ENCODE results near the gene BBS5.
"Not testable (repeated sequence)": the region's sequence is repeated elsewhere in the genome, so short reads cannot be mapped to it uniquely, and the experiment has no call there.

Gene BBS5

DNA sequence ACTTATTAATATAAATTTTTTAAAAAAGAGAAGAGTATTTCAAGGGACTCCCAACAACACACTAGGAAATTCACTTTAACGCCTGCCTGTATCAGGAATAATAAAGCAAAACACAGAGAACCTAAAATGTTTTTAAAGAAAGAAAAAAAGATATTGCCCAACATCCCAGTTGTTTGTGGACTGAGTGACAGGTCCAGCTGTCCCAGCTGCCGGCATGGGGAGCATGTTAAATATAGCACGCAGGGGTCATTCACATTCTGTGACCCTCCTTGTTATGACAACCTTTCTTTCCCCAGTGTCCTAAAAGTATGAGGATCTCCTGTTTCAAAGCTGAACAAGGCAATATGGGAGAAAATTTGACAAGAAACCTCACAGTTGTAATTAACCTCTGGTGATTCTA, 34.6 kb downstream of the BBS5 start:
- no peak overlapping the region for H3K4me2 ChIP-seq
- H3K27me3 ChIP-seq (ENCODE audit: insufficient read depth, low read depth), result no peaks in the 10 kb centered on the region
- no peaks in the 10 kb centered on the region for H3K79me2 ChIP-seq (ENCODE audit: insufficient read depth, low read depth)
- no peaks in the 10 kb centered on the region for H4K20me1 ChIP-seq (ENCODE audit: insufficient read depth)
- no peaks in the 10 kb centered on the region for H3K36me3 ChIP-seq (ENCODE audit: insufficient read depth)
- no peak overlapping the region for H3K27ac ChIP-seq
- no peak overlapping the region for H2AFZ ChIP-seq (ENCODE audit: low read depth)
- H3K4me1 ChIP-seq (ENCODE audit: low read depth, poor library complexity, severe bottlenecking), result no peaks in the 10 kb centered on the region
- TF ChIP-seq, protein P1, sequence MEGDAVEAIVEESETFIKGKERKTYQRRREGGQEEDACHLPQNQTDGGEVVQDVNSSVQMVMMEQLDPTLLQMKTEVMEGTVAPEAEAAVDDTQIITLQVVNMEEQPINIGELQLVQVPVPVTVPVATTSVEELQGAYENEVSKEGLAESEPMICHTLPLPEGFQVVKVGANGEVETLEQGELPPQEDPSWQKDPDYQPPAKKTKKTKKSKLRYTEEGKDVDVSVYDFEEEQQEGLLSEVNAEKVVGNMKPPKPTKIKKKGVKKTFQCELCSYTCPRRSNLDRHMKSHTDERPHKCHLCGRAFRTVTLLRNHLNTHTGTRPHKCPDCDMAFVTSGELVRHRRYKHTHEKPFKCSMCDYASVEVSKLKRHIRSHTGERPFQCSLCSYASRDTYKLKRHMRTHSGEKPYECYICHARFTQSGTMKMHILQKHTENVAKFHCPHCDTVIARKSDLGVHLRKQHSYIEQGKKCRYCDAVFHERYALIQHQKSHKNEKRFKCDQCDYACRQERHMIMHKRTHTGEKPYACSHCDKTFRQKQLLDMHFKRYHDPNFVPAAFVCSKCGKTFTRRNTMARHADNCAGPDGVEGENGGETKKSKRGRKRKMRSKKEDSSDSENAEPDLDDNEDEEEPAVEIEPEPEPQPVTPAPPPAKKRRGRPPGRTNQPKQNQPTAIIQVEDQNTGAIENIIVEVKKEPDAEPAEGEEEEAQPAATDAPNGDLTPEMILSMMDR (conservative IDR thresholded peaks at IDR 0.05; ENCODE audit: low read depth, low read length), result no peak
- no peak overlapping the region for H3K9ac ChIP-seq
- H3K4me3 ChIP-seq (IDR thresholded peaks at IDR 0.05; ENCODE audit: insufficient read depth, low read depth, low read length), result no peak overlapping the region

DNA sequence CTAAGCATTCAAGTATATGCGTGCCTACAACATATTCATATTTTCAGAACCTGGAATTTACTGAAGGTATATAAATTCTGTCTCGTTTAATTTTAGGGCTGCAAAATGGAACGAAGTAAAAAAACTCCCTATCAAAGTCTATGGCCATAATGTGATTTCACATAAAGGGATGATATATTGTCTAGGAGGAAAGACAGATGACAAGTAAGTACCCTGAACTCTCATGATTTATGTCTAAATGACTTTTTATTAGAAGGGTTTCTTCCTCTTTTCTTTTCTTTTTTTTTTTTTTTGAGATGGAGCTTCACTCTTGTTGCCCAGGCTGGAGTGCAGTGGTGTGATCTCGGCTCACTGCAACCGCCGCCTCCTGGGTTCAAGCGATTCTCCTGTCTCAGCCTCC, 35.5 kb downstream of the BBS5 start:
- H3K4me2 ChIP-seq; H3K36me3 ChIP-seq (ENCODE audit: insufficient read depth); H3K9ac ChIP-seq; H3K79me2 ChIP-seq (ENCODE audit: insufficient read depth, low read depth); H4K20me1 ChIP-seq (ENCODE audit: insufficient read depth); H3K4me1 ChIP-seq (ENCODE audit: low read depth, poor library complexity, severe bottlenecking); H3K27me3 ChIP-seq (ENCODE audit: insufficient read depth, low read depth); H3K27ac ChIP-seq; H3K4me3 ChIP-seq (IDR thresholded peaks at IDR 0.05; ENCODE audit: insufficient read depth, low read depth, low read length); H2AFZ ChIP-seq (ENCODE audit: low read depth): not testable (repeated sequence)

DNA sequence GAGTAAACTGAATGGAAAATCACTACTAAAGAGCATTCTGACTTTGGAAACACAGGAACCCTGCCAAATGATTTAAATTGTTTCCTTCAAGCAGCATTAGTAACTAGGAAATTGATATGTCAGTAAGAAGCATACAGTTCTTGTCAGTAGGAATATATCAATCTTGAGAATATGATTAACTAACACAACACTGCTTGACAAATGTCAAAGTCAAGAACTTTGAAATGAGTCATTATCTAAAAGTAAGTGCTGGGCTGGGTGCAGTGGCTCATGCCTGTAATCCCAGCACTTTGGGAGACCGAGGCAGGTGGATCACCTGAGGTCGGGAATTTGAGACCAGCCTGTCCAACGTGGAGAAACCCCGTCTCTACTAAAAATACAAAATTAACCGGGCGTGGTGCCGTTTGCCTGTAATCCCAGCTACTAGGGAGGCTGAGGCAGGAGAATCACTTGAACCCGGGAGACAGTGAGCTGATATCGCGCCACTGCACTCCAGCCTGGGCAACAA, 37.2 kb downstream of the BBS5 start:
- not testable (repeated sequence) for H3K27ac ChIP-seq; H2AFZ ChIP-seq (ENCODE audit: low read depth); H3K27me3 ChIP-seq (ENCODE audit: insufficient read depth, low read depth); H4K20me1 ChIP-seq (ENCODE audit: insufficient read depth); H3K79me2 ChIP-seq (ENCODE audit: insufficient read depth, low read depth); H3K4me3 ChIP-seq (IDR thresholded peaks at IDR 0.05; ENCODE audit: insufficient read depth, low read depth, low read length); H3K9ac ChIP-seq; H3K4me2 ChIP-seq; H3K4me1 ChIP-seq (ENCODE audit: low read depth, poor library complexity, severe bottlenecking); H3K36me3 ChIP-seq (ENCODE audit: insufficient read depth)

DNA sequence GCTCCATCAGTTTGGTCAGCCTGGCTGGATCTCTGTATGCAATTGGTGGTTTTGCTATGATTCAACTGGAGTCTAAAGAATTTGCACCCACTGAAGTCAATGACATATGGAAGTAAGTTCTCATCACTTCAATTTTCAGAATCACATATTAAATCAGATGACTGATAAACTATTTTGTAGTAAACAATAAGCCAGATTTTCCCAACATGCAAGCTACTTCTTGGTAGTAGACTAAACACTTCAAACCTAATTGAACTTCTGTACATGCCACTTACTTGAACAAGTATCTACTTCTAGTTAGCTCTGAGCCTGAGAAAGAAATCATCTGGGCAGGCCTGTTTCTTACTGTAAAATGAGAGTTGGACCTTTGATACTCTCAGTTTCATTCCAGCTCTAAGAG, 41.6 kb downstream of the BBS5 start:
- H3K27me3 ChIP-seq (ENCODE audit: insufficient read depth, low read depth), result no peaks in the 10 kb centered on the region
- H3K79me2 ChIP-seq (ENCODE audit: insufficient read depth, low read depth), result no peaks in the 10 kb centered on the region
- H3K4me1 ChIP-seq (ENCODE audit: low read depth, poor library complexity, severe bottlenecking), result no peaks in the 10 kb centered on the region
- TF ChIP-seq, protein P1 (conservative IDR thresholded peaks at IDR 0.05; ENCODE audit: low read depth, low read length), result no peak
- no peak overlapping the region for H3K27ac ChIP-seq
- no peak overlapping the region for H3K4me2 ChIP-seq
- no peak overlapping the region for H3K9ac ChIP-seq
- H4K20me1 ChIP-seq (ENCODE audit: insufficient read depth), result no peaks in the 10 kb centered on the region
- H2AFZ ChIP-seq (ENCODE audit: low read depth), result no peak overlapping the region
- no peaks in the 10 kb centered on the region for H3K36me3 ChIP-seq (ENCODE audit: insufficient read depth)
- H3K4me3 ChIP-seq (IDR thresholded peaks at IDR 0.05; ENCODE audit: insufficient read depth, low read depth, low read length), result no peak overlapping the region

DNA sequence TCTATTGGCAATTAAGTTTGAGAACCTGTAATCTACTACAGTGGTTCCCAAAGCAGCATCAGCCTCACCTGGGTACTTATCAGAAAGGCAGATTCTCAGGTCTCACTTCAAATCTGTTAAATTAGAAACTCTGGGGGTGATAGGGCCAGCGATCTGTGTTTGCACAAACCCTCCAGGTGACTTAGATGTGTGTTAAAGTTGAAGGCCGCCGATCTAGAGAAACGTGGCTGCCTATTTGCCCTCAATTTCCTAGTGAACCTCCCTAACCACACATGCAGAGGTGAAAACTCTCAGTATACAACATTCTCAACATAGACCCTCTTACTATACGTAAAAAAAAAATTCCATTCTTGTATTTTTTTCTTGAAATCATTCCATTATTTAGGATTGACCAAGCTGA, 44.4 kb downstream of the BBS5 start:
- Histone ChIP-seq H2AFZ (ENCODE audit: low read depth) (no peak overlapping the region), H3K4me1 (ENCODE audit: low read depth, poor library complexity, severe bottlenecking) (no peaks in the 10 kb centered on the region), H3K27ac (no peak overlapping the region), H3K36me3 (ENCODE audit: insufficient read depth) (no peaks in the 10 kb centered on the region), H3K27me3 (ENCODE audit: insufficient read depth, low read depth) (no peaks in the 10 kb centered on the region), H3K4me3 (IDR thresholded peaks at IDR 0.05; ENCODE audit: insufficient read depth, low read depth, low read length) (no peak overlapping the region), H4K20me1 (ENCODE audit: insufficient read depth) (no peaks in the 10 kb centered on the region), H3K79me2 (ENCODE audit: insufficient read depth, low read depth) (no peaks in the 10 kb centered on the region), H3K4me2 (no peak overlapping the region), H3K9ac (no peak overlapping the region)
- TF ChIP-seq, protein P1 (conservative IDR thresholded peaks at IDR 0.05; ENCODE audit: low read depth, low read length), result no peak

All from KMS-11 (cell line).